HG03460 (cell line): ENCODE data around the gene FILIP1.
"Not testable (repeated sequence)": the region's sequence is repeated elsewhere in the genome, so short reads cannot be mapped to it uniquely, and the experiment has no call there.

ENCODE experiments used
- ATAC-seq: cut with Tn5 transposase; IDR thresholded peaks from one replicate; pipeline ENCODE4 v1.9.1; 2021; ENCODE audit not compliant: unreplicated experiment

FILIP1 gene

GRCh38 chr6:75421316-75422023 lies 72.1 kb downstream of the FILIP1 start:
- ATAC-seq, result no peak

DNA sequence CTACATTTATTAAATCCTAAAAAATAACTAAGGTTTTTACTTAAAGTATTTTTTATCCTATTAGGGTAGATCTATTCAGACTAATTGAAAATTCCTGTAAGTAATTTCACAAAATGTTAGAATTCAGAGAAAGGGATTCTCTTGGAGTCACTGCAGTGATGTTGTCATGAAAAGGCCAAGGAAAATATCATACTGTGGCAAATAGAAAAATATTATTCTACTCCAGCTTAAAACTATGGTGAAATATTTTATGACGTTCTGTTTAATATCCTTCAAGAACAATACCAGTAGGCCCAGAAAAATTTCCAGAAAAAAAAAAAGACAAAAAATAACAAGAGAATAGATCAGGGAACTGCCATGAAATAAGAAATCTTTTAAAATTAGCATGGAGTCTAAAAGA lies 73.6 kb downstream of the FILIP1 start:
- no peak for ATAC-seq

GRCh38 chr6:75419416-75419815 lies 74.2 kb downstream of the FILIP1 start:
- no peak for ATAC-seq

GRCh38 chr6:75418233-75418632 lies 75.4 kb downstream of the FILIP1 start:
- ATAC-seq, result peak; percentile 98

GRCh38 chr6:75416443-75416842 lies 77.2 kb downstream of the FILIP1 start:
- ATAC-seq, result no peak

- ATAC-seq, result no peak
Measured at GRCh38 chr6:75415804-75416203, 77.8 kb downstream of the FILIP1 start.

DNA sequence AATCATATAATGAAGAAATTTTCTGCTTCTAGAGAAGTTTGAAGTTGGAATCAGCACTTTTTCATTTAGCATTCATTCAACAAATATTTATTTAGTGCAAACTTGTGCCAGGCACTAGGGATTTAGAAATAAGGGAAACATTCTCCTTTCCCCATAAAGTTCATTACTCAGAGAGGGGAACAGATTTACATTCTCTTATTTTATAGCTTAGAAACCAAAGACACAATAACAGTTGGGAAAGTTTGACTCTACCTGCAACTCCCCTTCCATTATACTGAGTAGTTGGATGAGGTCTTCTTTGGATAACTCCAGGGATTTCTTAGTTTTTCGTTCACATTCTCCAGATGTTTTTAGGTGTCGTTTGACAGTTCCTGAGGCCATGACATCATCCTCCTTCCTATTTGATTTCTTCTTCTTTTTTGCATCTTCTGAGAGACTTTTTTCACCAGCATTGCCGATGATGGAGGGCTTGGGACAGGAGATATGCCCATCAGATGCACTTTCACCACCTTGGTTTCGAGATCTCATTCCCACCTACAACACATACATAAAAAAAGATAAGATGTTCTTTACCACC lies 79.1 kb downstream of the FILIP1 start:
- ATAC-seq, result no peak

DNA sequence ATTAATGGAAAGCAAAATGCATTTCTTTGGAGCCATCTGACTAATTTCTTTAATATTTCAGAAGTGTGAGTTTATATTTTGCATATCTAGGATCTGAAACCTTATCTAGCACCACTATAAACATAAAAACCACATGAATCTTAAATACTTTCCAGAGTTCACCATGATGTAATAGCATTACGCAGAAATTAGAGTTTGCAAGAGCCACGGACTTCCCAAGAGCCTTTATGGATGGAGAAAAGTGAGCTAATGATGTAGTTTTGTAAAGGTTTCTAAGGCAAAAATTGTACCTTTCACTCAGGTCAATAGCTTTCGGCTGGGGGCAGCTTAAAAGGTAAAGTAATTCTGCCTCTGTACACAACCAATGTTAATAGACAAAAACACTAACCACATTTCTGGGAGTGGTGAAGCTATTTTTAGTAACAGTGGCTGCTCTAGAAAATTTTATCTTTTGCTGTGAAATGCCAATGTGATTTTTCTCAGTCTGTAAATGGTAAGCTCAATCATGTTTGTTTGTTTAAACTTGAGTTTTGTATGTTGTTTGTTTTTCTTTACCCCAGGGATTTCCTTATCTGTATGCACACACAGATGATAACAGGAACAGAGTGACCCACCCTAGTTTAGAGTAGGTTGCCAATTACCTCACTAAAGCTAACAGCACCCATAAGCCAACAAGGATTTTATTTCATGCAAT lies 80.5 kb downstream of the FILIP1 start:
- no peak for ATAC-seq

DNA sequence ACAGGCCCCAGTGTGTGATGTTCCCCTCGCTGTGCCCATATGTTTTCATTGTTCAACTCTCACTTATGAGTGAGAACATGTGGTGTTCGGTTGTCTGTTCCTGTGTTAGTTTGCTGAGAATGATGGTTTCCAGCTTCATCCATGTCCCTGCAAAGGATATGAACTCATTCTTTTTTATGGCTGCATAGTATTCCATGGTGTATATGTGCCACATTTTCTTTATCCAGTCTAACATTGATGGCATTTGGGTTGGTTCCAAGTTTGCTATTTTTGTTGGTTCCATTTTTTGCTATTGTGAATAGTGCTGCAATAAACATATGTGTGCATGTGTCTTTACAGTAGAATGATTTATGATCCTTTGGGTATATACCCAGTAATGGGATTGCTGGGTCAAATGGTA lies 83.0 kb downstream of the FILIP1 start:
- ATAC-seq, result not testable (repeated sequence)

DNA sequence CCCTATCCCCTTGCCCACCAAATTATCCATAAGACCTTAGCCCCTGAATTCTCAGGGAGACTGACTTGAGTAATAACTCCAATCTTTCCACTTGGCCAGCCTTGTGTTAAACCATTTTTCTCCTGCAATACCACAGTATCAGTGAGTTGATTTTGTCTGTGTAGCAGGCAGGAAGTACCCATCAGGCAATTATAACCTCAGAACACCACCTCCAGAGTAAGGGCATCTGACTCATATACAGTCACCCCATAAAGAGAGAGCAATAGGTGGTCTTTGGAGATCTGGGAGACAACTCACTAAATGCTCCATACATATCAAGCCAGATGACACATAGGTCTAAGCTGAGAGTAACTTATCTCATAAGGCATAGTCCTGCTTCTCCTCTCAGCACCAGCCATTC lies 83.7 kb downstream of the FILIP1 start:
- ATAC-seq, result no peak

DNA sequence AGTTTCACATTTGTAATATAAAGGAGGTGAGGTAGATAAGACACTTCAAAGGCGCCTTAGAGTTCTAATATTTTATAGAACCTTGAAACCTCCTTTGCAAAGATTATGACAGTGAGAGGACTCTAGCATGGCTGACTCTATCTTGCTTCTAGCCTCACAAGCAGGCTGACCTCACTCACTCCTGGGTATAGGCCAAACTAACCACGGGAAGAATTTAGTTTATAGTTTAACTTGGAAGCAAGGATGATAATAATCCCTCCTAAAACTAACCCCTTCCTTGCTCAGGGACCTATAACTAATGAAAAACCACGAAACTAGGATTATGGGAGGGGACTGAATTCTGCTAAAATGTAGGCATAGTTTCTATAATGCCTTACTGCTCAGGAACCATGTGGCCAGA lies 84.3 kb downstream of the FILIP1 start:
- ATAC-seq, result no peak

DNA sequence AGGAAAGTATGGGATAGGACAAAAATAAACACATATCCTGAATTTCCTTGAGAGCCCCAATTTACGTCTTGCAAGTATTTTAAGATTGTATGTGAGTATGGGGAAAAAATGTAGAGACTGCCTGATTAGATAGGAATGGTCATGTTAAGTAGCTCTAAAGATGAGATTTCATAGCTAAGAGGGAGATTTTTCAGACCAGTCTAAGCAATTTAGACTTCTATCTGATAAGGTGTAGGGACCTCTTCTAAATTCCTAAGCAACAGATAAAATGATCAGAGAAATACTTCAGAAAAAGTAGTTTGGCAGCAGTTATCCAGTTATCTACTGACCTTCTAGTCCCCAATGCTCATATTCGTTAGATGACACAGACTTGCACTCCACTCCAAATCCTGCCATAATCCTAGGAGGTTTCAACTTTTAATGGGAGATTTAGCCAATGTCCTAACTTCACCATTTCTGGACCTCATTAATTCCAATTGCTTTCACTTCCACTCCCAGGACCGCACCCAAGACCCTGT lies 90.0 kb downstream of the FILIP1 start:
- ATAC-seq, result no peak

GRCh38 chr6:75402296-75402695 lies 91.3 kb downstream of the FILIP1 start:
- no peak for ATAC-seq

- no peak for ATAC-seq
Measured at GRCh38 chr6:75397656-75398465, 95.7 kb downstream of the FILIP1 start.

GRCh38 chr6:75397171-75397570 lies 96.4 kb downstream of the FILIP1 start:
- no peak for ATAC-seq

- ATAC-seq, result no peak
Measured at GRCh38 chr6:75396005-75396800, 97.4 kb downstream of the FILIP1 start.

- no peak for ATAC-seq
Measured at GRCh38 chr6:75393806-75394205, 99.8 kb downstream of the FILIP1 start.

DNA sequence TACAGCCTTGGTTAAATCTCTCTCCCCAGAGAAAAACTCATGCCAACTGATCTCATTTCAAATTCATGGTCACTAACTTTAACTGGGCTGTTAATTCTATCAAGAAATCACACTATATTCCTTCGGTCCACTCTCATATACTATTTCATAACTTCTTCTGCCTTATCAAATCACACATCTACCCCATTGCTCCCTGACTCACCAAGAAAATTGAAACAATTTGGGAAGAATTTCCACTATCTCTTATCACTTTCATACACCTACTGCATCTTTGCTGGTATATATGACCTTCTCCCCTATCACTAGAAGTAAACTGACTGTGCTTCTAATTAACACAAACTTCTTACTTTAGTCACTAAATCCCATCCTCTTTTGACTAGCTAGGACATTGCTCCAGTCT lies 102.3 kb downstream of the FILIP1 start:
- no peak for ATAC-seq

- ATAC-seq, result no peak
Measured at GRCh38 chr6:75386050-75386770, 107.4 kb downstream of the FILIP1 start.

GRCh38 chr6:75384116-75384515 lies 109.5 kb downstream of the FILIP1 start:
- ATAC-seq, result no peak
